CD4-positive, CD25-positive, alpha-beta regulatory T cell (primary cell): Measurements from ENCODE around the gene PDZD7. TPM values are rescaled to one million over a fixed set of nuclear protein-coding genes. Genes with fewer than 3 reads are reported as not detected.
A peak's percentile ranks its signal among the peaks of the same experiment; 100 is the strongest.

Source experiments
- ATAC-seq, 2 donors: fragments of 150-1000 bp; cut with Tn5 transposase; one replicate each; pipeline ENCODE4 v1.10.0; 2021; ENCODE audit warnings: low read depth in 2 of 2, moderate number of reproducible peaks in 2 of 2, moderate library complexity in 1 of 2
- DNase-seq, 3 donors: peaks; one replicate each; pipeline versions ENCODE4 v3.0.0 to v3.0.0-alpha.2; 2012 to 2022; ENCODE audit warnings: mixed read lengths in 1 of 3
- H3K27ac ChIP-seq: one replicate; pipeline ENCODE4 v1.7.0; 2013; ENCODE audit warnings: mild to moderate bottlenecking, low read length; ENCODE audit not compliant: insufficient read depth, poor library complexity, severe bottlenecking
- H3K27me3 ChIP-seq: one replicate; pipeline ENCODE4 v1.7.0; 2013; ENCODE audit warnings: low read length; ENCODE audit not compliant: control insufficient read depth, insufficient read depth
- H3K36me3 ChIP-seq: one replicate; pipeline ENCODE4 v1.7.0; 2013; ENCODE audit warnings: mild to moderate bottlenecking, low read length, moderate library complexity; ENCODE audit not compliant: control insufficient read depth, insufficient read depth
- H3K4me1 ChIP-seq: 2 replicates; pipeline ENCODE4 v1.7.0; 2013; ENCODE audit warnings: mild to moderate bottlenecking, low read length; ENCODE audit not compliant: insufficient read depth, control insufficient read depth, poor library complexity, severe bottlenecking
- H3K4me3 ChIP-seq: one replicate; pipeline ENCODE4 v1.7.0; 2013; ENCODE audit warnings: low read depth, mild to moderate bottlenecking, low read length, moderate library complexity
- H3K9me3 ChIP-seq, 2 experiments: 1 replicate in 1 of 2; 2 replicates in 1 of 2; pipeline ENCODE4 v1.7.0; 2013; ENCODE audit warnings: low read length in 2 of 2, mild to moderate bottlenecking in 1 of 2, moderate library complexity in 1 of 2; ENCODE audit not compliant: control insufficient read depth in 2 of 2
- H3K27ac Mint-ChIP-seq, 3 donors: one replicate each; pipeline ENCODE4 v1.8.0; 2020 to 2022; ENCODE audit warnings: mild to moderate bottlenecking in 3 of 3, mixed read lengths in 3 of 3, moderate library complexity in 2 of 3
- H3K27me3 Mint-ChIP-seq: one replicate; pipeline ENCODE4 v1.8.0; 2022; ENCODE audit warnings: mild to moderate bottlenecking, mixed read lengths
- H3K36me3 Mint-ChIP-seq: one replicate; pipeline ENCODE4 v1.8.0; 2020; ENCODE audit warnings: mixed read lengths
- H3K4me1 Mint-ChIP-seq, 4 donors: one replicate each; pipeline ENCODE4 v1.8.0; 2020 to 2022; ENCODE audit warnings: mixed read lengths in 4 of 4, mild to moderate bottlenecking in 1 of 4
- H3K4me3 Mint-ChIP-seq, 4 donors: one replicate each; pipeline ENCODE4 v1.8.0; 2020 to 2022; ENCODE audit warnings: mild to moderate bottlenecking in 4 of 4, mixed read lengths in 4 of 4, moderate library complexity in 3 of 4
- H3K9me3 Mint-ChIP-seq, 7 donors: one replicate each; pipeline ENCODE4 v1.8.0; 2020 to 2022; ENCODE audit warnings: mixed read lengths in 7 of 7, mild to moderate bottlenecking in 3 of 7, moderate library complexity in 2 of 7
- polyA plus RNA-seq, 4 donors: library from polyadenylated mRNA; unstranded; fragments of 300-500 nt; fragmentation: Illumina TruSeq; gene quantifications; one replicate each; pipeline ENCODE4 v1.2.3, GENCODE V29; 2021
- total RNA-seq: library from RNA; stranded (reverse); gene quantifications from one replicate; pipeline ENCODE4 v1.2.3, GENCODE V29; 2022

The PDZD7 gene
- total and polyA plus RNA-seq, 5 donors from 2014 or later, result 0.59 to 3.5 (median 0.78) TPM

DNA sequence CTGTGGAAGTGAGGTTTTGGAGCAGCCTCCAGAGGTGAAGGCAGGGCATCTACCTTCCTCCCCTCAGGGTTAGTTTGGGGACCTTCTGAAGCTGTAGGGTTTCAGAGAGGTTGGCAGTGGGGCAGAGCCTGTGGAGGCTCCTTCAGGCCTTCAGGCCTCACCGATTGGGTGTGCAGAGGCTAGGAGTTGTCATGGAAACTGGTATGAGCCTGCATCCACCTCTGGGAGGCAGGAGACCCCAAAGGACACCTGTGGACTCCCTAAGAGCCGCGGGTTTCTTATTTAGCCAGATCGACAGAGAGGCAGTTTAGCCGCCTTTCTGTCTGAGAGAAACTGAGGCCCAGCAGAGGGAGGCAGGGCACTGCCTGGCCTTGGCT lies 29.3 kb downstream of the PDZD7 start:
- Mint-ChIP-seq H3K27ac (no peak overlapping the region), H3K4me3 (peak overlapping the region in 1 of 4 donors; percentile 12), H3K4me1 (peaks cover 5 to 23% (median 13%) of the 10 kb centered on the region in 4 donors), H3K9me3 (no peaks in the 10 kb centered on the region), H3K36me3 (peaks cover 4% of the 10 kb centered on the region), H3K27me3 (peaks cover 6% of the 10 kb centered on the region)
- H3K36me3 ChIP-seq, result peaks cover 10% of the 10 kb centered on the region
- DNase-seq (no peak), ATAC-seq (no peak)
- no peak overlapping the region for H3K27ac ChIP-seq
- H3K4me3 ChIP-seq, result no peak overlapping the region
- H3K27me3 ChIP-seq, result no peaks in the 10 kb centered on the region
- no peaks in the 10 kb centered on the region for H3K9me3 ChIP-seq
- peaks cover 29% of the 10 kb centered on the region for H3K4me1 ChIP-seq

DNA sequence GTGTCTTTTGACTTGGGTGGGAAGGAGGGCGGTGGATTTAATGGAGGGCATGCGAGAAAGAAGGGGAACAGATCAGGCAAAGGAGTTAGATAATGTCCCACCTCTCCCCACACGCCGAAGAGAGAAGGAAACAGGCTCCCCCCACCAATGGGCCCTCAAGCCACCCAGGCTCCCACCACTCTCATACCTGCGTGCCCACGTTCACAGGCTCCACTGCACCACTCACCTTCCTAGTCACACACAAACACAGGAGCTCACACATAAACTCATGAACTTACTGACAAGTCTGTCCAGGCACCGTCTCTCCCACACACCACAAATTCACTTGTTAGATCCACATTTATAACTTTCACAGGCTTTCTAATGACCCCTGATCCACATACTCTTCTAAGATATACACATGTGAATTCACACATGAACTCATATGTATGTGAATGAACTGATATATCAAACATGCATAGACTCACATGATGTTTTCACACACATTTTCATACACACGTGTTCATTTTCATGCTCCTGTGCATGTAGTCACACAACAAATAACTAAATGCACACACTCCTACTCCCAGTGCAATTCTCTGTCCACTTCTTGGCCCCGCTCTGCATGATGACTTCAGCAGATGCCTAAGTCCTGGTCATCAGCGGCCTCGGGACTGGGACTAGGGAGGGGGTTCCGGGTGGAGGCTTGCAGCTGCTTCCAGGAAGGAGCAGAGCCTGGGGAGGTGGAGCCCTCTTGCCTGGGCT lies 29.8 kb downstream of the PDZD7 start:
- Mint-ChIP-seq H3K27me3 (peaks cover 6% of the 10 kb centered on the region), H3K4me3 (peak overlapping the region; percentile 81 to 90 (median 82)), H3K36me3 (peaks cover 2% of the 10 kb centered on the region), H3K4me1 (peaks cover 5 to 28% (median 13%) of the 10 kb centered on the region in 4 donors), H3K27ac (peak overlapping the region; percentile 27 to 87 (median 81)), H3K9me3 (no peaks in the 10 kb centered on the region)
- DNase-seq (no peak), ATAC-seq (no peak)
- Histone ChIP-seq H3K27me3 (no peaks in the 10 kb centered on the region), H3K4me1 (peaks cover 34% of the 10 kb centered on the region), H3K27ac (no peak overlapping the region), H3K4me3 (no peak overlapping the region), H3K36me3 (peaks cover 9% of the 10 kb centered on the region), H3K9me3 (no peaks in the 10 kb centered on the region)

DNA sequence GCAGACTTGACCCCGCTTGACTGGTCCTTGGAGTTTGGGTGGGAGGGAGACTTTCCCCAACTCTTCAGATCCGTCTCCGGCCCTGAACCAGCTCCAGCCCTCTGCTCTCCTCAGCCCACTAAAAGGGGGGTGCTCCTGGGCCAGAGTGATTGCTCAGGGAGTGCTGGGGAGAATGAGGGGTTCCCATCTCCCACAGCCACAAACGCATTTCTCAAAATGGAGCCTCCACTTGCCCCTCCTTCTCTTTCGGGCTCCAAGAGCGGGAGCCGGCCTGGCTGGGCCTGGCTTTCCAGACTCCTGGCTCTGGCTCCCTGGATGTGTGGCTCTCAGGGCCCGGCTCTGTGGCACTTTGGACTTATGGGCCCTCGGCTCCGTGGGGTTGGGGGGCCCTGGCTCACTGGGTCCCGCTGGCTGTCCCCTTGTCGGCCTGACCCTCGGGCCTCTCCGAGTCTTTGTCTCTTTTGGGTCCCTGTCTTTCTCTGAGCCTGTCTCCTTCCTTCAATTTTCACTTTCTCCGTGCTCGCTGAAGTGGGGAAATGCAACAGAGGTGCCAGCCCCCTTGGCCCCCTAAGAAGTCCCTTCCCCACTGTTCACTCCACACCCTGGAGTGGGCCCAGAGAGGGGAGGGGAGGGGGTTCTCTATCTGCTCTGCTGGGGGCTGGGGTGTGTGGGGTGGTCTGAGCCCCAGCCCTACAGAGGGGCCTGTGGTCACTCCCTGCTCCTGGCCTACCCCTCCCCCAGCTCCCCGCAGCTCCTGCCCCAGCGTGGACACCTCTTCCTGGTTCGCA lies 30.6 kb downstream of the PDZD7 start:
- Histone ChIP-seq H3K27me3 (no peaks in the 10 kb centered on the region), H3K4me1 (peaks cover 34% of the 10 kb centered on the region), H3K36me3 (peaks cover 7% of the 10 kb centered on the region), H3K4me3 (no peak overlapping the region), H3K9me3 (no peaks in the 10 kb centered on the region), H3K27ac (no peak overlapping the region)
- H3K9me3 Mint-ChIP-seq, result no peaks in the 10 kb centered on the region
- H3K4me1 Mint-ChIP-seq, result peaks cover 5 to 33% (median 15%) of the 10 kb centered on the region in 4 donors
- no peak for DNase-seq
- no peaks in the 10 kb centered on the region for H3K36me3 Mint-ChIP-seq
- no peak for ATAC-seq
- peaks cover 6% of the 10 kb centered on the region for H3K27me3 Mint-ChIP-seq
- peak overlapping the region; percentile 81 to 87 (median 86) for H3K27ac Mint-ChIP-seq
- peak overlapping the region; percentile 82 to 90 (median 82) for H3K4me3 Mint-ChIP-seq

DNA sequence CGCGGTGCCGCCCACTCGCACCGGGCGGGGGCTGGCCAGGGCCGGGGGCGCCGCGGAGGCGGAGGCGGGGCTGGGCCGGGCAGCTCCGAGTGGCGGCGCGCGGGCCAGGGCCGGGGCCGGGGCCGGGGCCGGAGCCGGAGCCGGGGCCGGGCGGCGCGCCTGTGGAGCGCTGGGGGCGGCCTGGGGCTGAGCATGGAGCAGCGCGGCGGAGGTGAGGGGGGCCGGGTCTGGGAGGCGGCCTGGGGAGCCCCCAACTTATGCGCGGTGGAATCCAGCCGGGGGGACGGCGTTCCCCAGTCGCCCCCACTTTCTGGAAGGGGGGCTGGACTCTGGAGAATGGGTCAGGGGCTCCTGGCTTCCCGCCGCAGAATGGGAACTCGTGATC lies 31.2 kb downstream of the PDZD7 start, which contains the start of gene LZTS2:
TSS of gene LZTS2 (plus strand) at position 67 of the 385 bp plus-strand sequence. CDS start 2,731 bp downstream, outside the sequence.
- H3K4me1 Mint-ChIP-seq, result peaks cover 5 to 34% (median 17%) of the 10 kb centered on the region in 4 donors

DNA sequence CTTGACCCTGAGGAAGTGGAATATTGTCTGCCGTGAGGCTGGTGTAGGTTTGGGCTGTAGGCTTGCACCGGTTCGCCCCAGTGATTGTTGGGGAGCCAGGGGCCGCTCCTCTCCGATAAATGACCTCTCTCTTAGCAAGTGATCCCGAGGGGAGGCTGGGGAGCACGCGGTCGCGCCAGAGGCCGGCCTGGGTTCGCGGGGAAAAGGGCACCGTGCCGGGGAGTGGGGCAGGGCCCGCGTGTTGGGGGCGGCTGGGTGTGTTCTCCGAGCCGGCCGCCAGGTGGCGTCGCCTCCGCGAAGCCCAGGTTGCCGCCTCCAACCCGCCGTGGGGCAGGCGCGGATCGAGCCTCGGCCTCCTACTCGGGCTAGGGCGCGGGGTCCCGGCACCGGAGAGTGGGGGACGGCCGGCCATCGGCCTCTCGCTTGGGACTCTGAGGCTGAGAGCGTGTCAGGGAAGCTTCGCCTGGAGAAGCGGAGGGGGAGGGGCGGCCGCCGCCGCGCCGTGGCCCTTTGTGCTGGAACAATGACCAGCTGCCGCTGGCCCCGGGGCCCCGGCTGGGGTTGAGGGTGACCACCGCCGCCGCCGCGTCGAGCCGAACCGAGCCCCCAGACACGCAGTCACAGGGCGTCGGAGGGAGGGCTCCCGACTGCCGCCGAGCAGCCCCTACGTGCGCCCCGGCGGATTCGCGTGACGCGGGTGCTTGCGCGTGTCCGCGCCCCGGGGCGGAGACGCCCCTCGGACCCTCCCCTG lies 31.8 kb downstream of the PDZD7 start:
- Histone ChIP-seq H3K4me1 (peaks cover 34% of the 10 kb centered on the region), H3K27ac (peak overlapping the region; percentile 83), H3K9me3 (no peaks in the 10 kb centered on the region), H3K27me3 (no peaks in the 10 kb centered on the region), H3K4me3 (peak overlapping the region; percentile 75), H3K36me3 (peaks cover 7% of the 10 kb centered on the region)
- Mint-ChIP-seq H3K27me3 (peaks cover 6% of the 10 kb centered on the region), H3K36me3 (peaks cover 4% of the 10 kb centered on the region), H3K4me3 (peak overlapping the region; percentile 89 to 99 (median 93)), H3K4me1 (peaks cover 5 to 34% (median 20%) of the 10 kb centered on the region in 4 donors), H3K27ac (peak overlapping the region; percentile 89 to 96 (median 92)), H3K9me3 (no peaks in the 10 kb centered on the region)
- DNase-seq, result peak; percentile 69 to 82 (median 76)
- ATAC-seq, result peak; percentile 72 to 75

More for the DNA sequence above, 31.2 kb downstream of the PDZD7 start, which contains the start of gene LZTS2:
- no peaks in the 10 kb centered on the region for H3K9me3 ChIP-seq
- DNase-seq (no peak), ATAC-seq (no peak)
- Mint-ChIP-seq H3K9me3 (no peaks in the 10 kb centered on the region), H3K4me3 (peak within 1 kb of the TSS; percentile 89 to 99 (median 93)), H3K27ac (peak within 1 kb of the TSS; percentile 89 to 96 (median 92)), H3K36me3 (peaks cover under 1% of the 10 kb centered on the region), H3K27me3 (peaks cover 6% of the 10 kb centered on the region)
- H3K4me3 ChIP-seq, result peak within 1 kb of the TSS; percentile 75
- H3K27me3 ChIP-seq, result no peaks in the 10 kb centered on the region
- peaks cover 7% of the 10 kb centered on the region for H3K36me3 ChIP-seq
- peaks cover 34% of the 10 kb centered on the region for H3K4me1 ChIP-seq
- peak within 1 kb of the TSS; percentile 83 for H3K27ac ChIP-seq

DNA sequence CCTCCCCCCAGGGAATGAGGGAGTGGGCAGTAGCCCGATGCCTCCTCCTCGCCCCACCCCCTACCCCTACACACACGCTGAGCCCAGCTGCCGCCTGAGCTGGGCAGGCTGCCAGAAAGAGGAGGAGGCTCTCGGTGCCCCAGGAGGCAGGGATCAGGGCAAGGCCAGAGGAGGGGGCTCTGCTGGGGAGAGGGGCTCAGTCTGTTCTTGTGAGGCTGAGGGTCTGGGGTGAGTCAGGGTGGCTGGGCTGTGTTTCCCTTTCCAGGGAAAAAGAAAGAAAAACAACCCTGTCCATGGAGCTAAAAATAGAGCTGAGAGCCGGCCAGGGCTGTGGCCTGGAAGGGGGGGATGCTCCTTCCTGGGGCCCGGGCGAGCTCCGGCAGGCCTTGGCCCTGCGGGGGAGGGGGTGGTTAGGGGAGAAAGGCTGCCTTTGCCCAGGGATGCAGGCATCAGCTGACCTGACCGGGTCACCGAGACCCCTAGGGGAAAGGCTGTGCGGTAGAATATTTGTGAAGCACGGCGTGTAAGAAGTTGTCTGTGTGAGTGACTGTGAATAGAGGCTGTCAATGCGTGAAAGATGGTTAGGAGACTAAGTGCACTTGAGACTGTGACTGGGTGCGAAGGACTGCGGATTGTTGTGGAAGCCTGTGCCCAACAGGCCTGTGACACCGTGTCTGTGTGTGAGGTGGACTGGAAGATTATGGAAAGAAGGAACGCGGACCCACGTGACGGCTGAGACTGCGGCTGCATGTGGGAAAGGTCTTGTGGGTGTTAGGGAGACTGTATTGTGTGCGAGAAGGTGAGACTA lies 32.5 kb downstream of the PDZD7 start:
- Mint-ChIP-seq H3K9me3 (no peaks in the 10 kb centered on the region), H3K4me3 (peak overlapping the region; percentile 89 to 99 (median 93)), H3K27ac (peak overlapping the region; percentile 89 to 96 (median 92)), H3K4me1 (peaks cover 5 to 34% (median 20%) of the 10 kb centered on the region in 4 donors), H3K36me3 (peaks cover 4% of the 10 kb centered on the region), H3K27me3 (peaks cover 6% of the 10 kb centered on the region)
- Histone ChIP-seq H3K27ac (peak overlapping the region; percentile 83), H3K4me3 (peak overlapping the region; percentile 75), H3K9me3 (no peaks in the 10 kb centered on the region), H3K27me3 (no peaks in the 10 kb centered on the region), H3K36me3 (peaks cover 4% of the 10 kb centered on the region), H3K4me1 (peaks cover 34% of the 10 kb centered on the region)
- DNase-seq, result peak; percentile 54 to 67 (median 63)
- peak in 1 of 2 donors; percentile 32 for ATAC-seq
